ENCODE results near the gene PLD1. TPM values are rescaled to one million over a fixed set of nuclear protein-coding genes. Genes with fewer than 3 reads are reported as not detected.

Gene PLD1
- total RNA-seq, 1 experiment from 2014 or later = 5.3 TPM

DNA sequence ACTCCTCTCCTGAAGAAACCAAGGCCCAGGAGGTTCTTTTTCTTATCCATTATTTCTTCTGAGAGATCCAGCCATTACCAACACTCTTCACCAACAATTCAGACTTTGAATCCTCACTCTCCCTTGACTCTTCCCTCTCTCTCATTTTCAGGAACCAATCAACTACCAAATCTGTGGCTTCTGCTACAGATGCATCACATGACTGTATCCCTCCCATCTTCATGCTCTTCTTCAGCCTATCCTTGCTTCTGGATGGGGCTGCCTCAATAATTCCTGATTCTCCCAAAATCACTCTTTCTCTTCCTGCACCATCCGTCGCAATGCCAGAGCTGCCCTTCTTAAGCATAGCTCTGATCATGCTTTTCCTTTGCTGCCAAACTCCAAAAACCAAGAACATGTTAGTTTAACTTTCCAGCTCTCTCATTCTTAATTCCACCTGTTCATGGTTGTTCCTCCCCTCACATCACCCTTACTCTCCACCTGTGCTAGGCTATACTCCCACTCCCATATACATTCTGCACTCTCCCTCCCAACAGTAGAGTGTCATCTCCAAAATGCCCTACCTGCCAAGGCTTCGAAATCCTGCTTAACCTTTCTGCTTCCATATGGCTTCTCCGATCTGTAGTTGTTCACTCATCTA lies 13.5 kb downstream of the PLD1 start:
- ChIA-PET POLR2A (no interaction called here), CTCF (no interaction called here)
- H3K36me3 Mint-ChIP-seq (ENCODE audit: insufficient read depth, unreplicated experiment) = no peaks in the 10 kb centered on the region
- no peaks in the 10 kb centered on the region for H3K36me3 ChIP-seq (ENCODE audit: control insufficient read depth, insufficient read depth, low read length)
- no peak overlapping the region for H3K4me3 Mint-ChIP-seq (ENCODE audit: unreplicated experiment)
- no peak overlapping the region for H3K4me3 ChIP-seq (ENCODE audit: low read depth, low read length)
- H3K4me1 ChIP-seq = no peaks in the 10 kb centered on the region; the same call in 1 of the 2 replicates
- peaks cover 8% of the 10 kb centered on the region for H3K4me1 Mint-ChIP-seq (ENCODE audit: low read depth, unreplicated experiment)
- H3K9me3 ChIP-seq = no peaks in the 10 kb centered on the region
- H3K27ac Mint-ChIP-seq (ENCODE audit: unreplicated experiment) = no peak overlapping the region
- H3K9me3 Mint-ChIP-seq (ENCODE audit: unreplicated experiment) = no peaks in the 10 kb centered on the region
- BruUV-seq (replicated peaks) = no TSS peak
- no peaks in the 10 kb centered on the region for H3K27me3 ChIP-seq (replicated peaks; ENCODE audit: control insufficient read depth, insufficient read depth, low read length)
- intact Hi-C loops (cut with micrococcal nuclease; ENCODE audit: unreplicated experiment) = no loop called here
- H3K27me3 Mint-ChIP-seq (ENCODE audit: insufficient read depth, unreplicated experiment) = no peaks in the 10 kb centered on the region
- TF ChIP-seq, protein P1, sequence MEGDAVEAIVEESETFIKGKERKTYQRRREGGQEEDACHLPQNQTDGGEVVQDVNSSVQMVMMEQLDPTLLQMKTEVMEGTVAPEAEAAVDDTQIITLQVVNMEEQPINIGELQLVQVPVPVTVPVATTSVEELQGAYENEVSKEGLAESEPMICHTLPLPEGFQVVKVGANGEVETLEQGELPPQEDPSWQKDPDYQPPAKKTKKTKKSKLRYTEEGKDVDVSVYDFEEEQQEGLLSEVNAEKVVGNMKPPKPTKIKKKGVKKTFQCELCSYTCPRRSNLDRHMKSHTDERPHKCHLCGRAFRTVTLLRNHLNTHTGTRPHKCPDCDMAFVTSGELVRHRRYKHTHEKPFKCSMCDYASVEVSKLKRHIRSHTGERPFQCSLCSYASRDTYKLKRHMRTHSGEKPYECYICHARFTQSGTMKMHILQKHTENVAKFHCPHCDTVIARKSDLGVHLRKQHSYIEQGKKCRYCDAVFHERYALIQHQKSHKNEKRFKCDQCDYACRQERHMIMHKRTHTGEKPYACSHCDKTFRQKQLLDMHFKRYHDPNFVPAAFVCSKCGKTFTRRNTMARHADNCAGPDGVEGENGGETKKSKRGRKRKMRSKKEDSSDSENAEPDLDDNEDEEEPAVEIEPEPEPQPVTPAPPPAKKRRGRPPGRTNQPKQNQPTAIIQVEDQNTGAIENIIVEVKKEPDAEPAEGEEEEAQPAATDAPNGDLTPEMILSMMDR (IDR thresholded peaks at IDR 0.05; ENCODE audit: insufficient read depth in 1 of 2, low read depth in 1 of 2, low read length in 1 of 2, severe bottlenecking in 1 of 2, unreplicated experiment in 1 of 2) = no peak
- no peak for DNase-seq

DNA sequence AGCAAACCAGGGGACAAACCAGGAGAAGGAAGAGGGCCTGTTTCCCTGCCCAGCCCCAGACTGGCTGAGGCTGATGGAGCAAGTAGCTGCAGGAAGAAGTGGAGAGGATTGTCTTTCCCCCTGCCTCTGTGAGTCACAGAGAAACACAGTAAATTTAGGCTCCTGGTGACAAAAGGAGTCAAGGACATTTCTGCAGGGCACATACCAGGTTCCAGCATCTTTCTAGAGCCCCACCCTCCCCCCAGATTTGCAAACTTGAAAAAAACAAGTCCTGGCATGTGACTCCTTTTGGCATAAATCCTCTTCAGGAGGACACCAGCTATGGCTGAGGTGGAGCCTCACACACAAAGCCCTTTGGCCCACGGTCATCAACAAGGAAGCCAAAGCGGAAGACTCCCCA lies 17.8 kb downstream of the PLD1 start:
- H3K4me3 Mint-ChIP-seq (ENCODE audit: unreplicated experiment) = no peak overlapping the region
- H3K27me3 Mint-ChIP-seq (ENCODE audit: insufficient read depth, unreplicated experiment) = no peaks in the 10 kb centered on the region
- DNase-seq = no peak
- CTCF ChIA-PET = no interaction called here
- intact Hi-C loops (cut with micrococcal nuclease; ENCODE audit: unreplicated experiment) = no loop called here
- H3K4me1 ChIP-seq = peaks cover 8% of the 10 kb centered on the region; the same call in 1 of the 2 replicates
- BruUV-seq (replicated peaks) = no TSS peak
- peaks cover 8% of the 10 kb centered on the region for H3K4me1 Mint-ChIP-seq (ENCODE audit: low read depth, unreplicated experiment)
- H3K9me3 ChIP-seq = no peaks in the 10 kb centered on the region
- no peaks in the 10 kb centered on the region for H3K36me3 Mint-ChIP-seq (ENCODE audit: insufficient read depth, unreplicated experiment)
- TF ChIP-seq, protein P1 (IDR thresholded peaks at IDR 0.05; ENCODE audit: insufficient read depth in 1 of 2, low read depth in 1 of 2, low read length in 1 of 2, severe bottlenecking in 1 of 2, unreplicated experiment in 1 of 2) = no peak
- H3K36me3 ChIP-seq (ENCODE audit: control insufficient read depth, insufficient read depth, low read length) = no peaks in the 10 kb centered on the region; the same call in 1 of the 2 replicates
- no peaks in the 10 kb centered on the region for H3K27me3 ChIP-seq (replicated peaks; ENCODE audit: control insufficient read depth, insufficient read depth, low read length)
- H3K27ac Mint-ChIP-seq (ENCODE audit: unreplicated experiment) = no peak overlapping the region
- H3K9me3 Mint-ChIP-seq (ENCODE audit: unreplicated experiment) = no peaks in the 10 kb centered on the region
- POLR2A ChIA-PET = no interaction called here
- no peak overlapping the region for H3K4me3 ChIP-seq (ENCODE audit: low read depth, low read length)

DNA sequence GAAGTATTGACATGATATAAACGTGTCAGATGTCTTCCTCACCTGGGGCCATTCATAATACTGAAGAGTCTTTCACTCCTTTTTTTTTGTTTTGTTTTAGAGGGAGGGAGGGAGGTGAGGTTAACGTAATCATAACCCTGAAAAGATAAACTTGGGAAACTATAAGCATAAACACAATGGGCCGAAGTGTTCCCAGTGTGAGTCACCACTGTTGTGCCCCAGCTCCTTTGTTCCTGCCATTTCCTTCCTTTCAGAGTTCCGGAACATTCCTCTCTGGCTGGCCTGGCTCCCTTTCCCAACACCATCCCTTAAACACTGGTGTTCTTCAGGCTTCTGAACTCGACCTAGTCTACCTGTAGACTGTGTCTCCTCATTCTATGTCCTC lies 18.6 kb downstream of the PLD1 start:
- no TSS peak for BruUV-seq (replicated peaks)
- TF ChIP-seq, protein P1 (IDR thresholded peaks at IDR 0.05; ENCODE audit: insufficient read depth in 1 of 2, low read depth in 1 of 2, low read length in 1 of 2, severe bottlenecking in 1 of 2, unreplicated experiment in 1 of 2) = no peak
- Mint-ChIP-seq H3K4me1 (ENCODE audit: low read depth, unreplicated experiment) (peaks cover 8% of the 10 kb centered on the region), H3K36me3 (ENCODE audit: insufficient read depth, unreplicated experiment) (no peaks in the 10 kb centered on the region), H3K9me3 (ENCODE audit: unreplicated experiment) (no peaks in the 10 kb centered on the region), H3K27ac (ENCODE audit: unreplicated experiment) (no peak overlapping the region), H3K4me3 (ENCODE audit: unreplicated experiment) (no peak overlapping the region), H3K27me3 (ENCODE audit: insufficient read depth, unreplicated experiment) (no peaks in the 10 kb centered on the region)
- no peak for DNase-seq
- no peaks in the 10 kb centered on the region for H3K27me3 ChIP-seq (replicated peaks; ENCODE audit: control insufficient read depth, insufficient read depth, low read length)
- H3K9me3 ChIP-seq = no peaks in the 10 kb centered on the region
- ChIA-PET CTCF (no interaction called here), POLR2A (no interaction called here)
- no peak overlapping the region for H3K4me3 ChIP-seq (ENCODE audit: low read depth, low read length)
- intact Hi-C loops (cut with micrococcal nuclease; ENCODE audit: unreplicated experiment) = no loop called here
- no peaks in the 10 kb centered on the region; the same call in 1 of the 2 replicates for H3K36me3 ChIP-seq (ENCODE audit: control insufficient read depth, insufficient read depth, low read length)
- peaks cover 8% of the 10 kb centered on the region; the same call in 1 of the 2 replicates for H3K4me1 ChIP-seq

Measured in Caco-2 (cell line).